D341Med (cell line): ENCODE measurements around the gene ELOVL5.
"Not testable (repeated sequence)": the region's sequence is repeated elsewhere in the genome, so short reads cannot be mapped to it uniquely, and the experiment has no call there.

Source experiments
- DNase-seq: peaks from one replicate; pipeline ENCODE4 v3.0.0; 2012; ENCODE audit warnings: low spot score

ELOVL5 gene

GRCh38 chr6:53359095-53359842 is 10.5 kb upstream of the ELOVL5 start:
- DNase-seq = peak; percentile 96

GRCh38 chr6:53358440-53359094 is 9.8 kb upstream of the ELOVL5 start:
- DNase-seq = no peak

GRCh38 chr6:53357576-53358360 is 9.0 kb upstream of the ELOVL5 start:
- no peak for DNase-seq

- no peak for DNase-seq
Measured at GRCh38 chr6:53353624-53354023, 4.9 kb upstream of the ELOVL5 start.

GRCh38 chr6:53352360-53352759 is 3.6 kb upstream of the ELOVL5 start:
- DNase-seq = no peak

GRCh38 chr6:53349209-53349693 is 501 bp upstream of the ELOVL5 start:
- DNase-seq = no peak

GRCh38 chr6:53347921-53348370 is 804 bp downstream of the ELOVL5 start:
- peak; percentile 80 for DNase-seq

- DNase-seq = no peak
Measured at GRCh38 chr6:53347250-53347920, 1.4 kb downstream of the ELOVL5 start.

GRCh38 chr6:53346049-53346448 is 2.7 kb downstream of the ELOVL5 start:
- not testable (repeated sequence) for DNase-seq

- no peak for DNase-seq
Measured at GRCh38 chr6:53344969-53345368, 3.8 kb downstream of the ELOVL5 start.

- DNase-seq = no peak
Measured at GRCh38 chr6:53343092-53343491, 5.7 kb downstream of the ELOVL5 start.

- no peak for DNase-seq
Measured at GRCh38 chr6:53342217-53342616, 6.5 kb downstream of the ELOVL5 start.

- no peak for DNase-seq
Measured at GRCh38 chr6:53340536-53340935, 8.2 kb downstream of the ELOVL5 start.

- DNase-seq = no peak
Measured at GRCh38 chr6:53339424-53339823, 9.3 kb downstream of the ELOVL5 start.

- DNase-seq = no peak
Measured at GRCh38 chr6:53338304-53338703, 10.4 kb downstream of the ELOVL5 start.

- DNase-seq = no peak
Measured at GRCh38 chr6:53336070-53336469, 12.7 kb downstream of the ELOVL5 start.

GRCh38 chr6:53335224-53335994 is 13.3 kb downstream of the ELOVL5 start:
- DNase-seq = no peak

GRCh38 chr6:53333439-53334408 is 15.0 kb downstream of the ELOVL5 start:
- no peak for DNase-seq

GRCh38 chr6:53331678-53332077 is 17.1 kb downstream of the ELOVL5 start:
- no peak for DNase-seq

GRCh38 chr6:53330137-53330536 is 18.6 kb downstream of the ELOVL5 start:
- DNase-seq = no peak
